LoVo (cell line): Measurements from ENCODE around the gene PLCL1.
A peak's percentile ranks its signal among the peaks of the same experiment; 100 is the strongest.

Source experiments
- DNase-seq: peaks from one replicate; pipeline ENCODE4 v3.0.0-alpha.2; 2016; ENCODE audit warnings: low spot score

PLCL1 gene

GRCh38 chr2:197804049-197804757 lies at the start of gene PLCL1:
PLCL1 (plus strand) TSS chr2:197804593.
- DNase-seq: peak; percentile 82

- DNase-seq: no peak
Observed at GRCh38 chr2:197759013-197759412, 45.4 kb upstream of the PLCL1 start.

GRCh38 chr2:197759625-197760292 lies 44.6 kb upstream of the PLCL1 start:
- DNase-seq: no peak

- DNase-seq: no peak
Observed at GRCh38 chr2:197760293-197760657, 44.1 kb upstream of the PLCL1 start.

GRCh38 chr2:197777823-197778407 lies 26.5 kb upstream of the PLCL1 start:
- DNase-seq: peak; percentile 32

- DNase-seq: no peak
Observed at GRCh38 chr2:197779261-197779660, 25.1 kb upstream of the PLCL1 start.

- no peak for DNase-seq
Observed at GRCh38 chr2:197782126-197782525, 22.3 kb upstream of the PLCL1 start.

- no peak for DNase-seq
Observed at GRCh38 chr2:197784956-197785941, 19.1 kb upstream of the PLCL1 start, which contains the start of gene BOLL. BOLL (minus strand) TSS chr2:197785319; CDS start chr2:197781850, 3,469 bp downstream.

GRCh38 chr2:197786010-197786877 lies 18.1 kb upstream of the PLCL1 start:
- DNase-seq: no peak

- no peak for DNase-seq
Observed at GRCh38 chr2:197793456-197793855, 10.9 kb upstream of the PLCL1 start.

GRCh38 chr2:197795277-197795676 lies 9.1 kb upstream of the PLCL1 start:
- no peak for DNase-seq

GRCh38 chr2:197798187-197798586 lies 6.2 kb upstream of the PLCL1 start:
- no peak for DNase-seq

GRCh38 chr2:197799068-197799467 lies 5.3 kb upstream of the PLCL1 start:
- DNase-seq: no peak

GRCh38 chr2:197800091-197800490 lies 4.3 kb upstream of the PLCL1 start:
- no peak for DNase-seq

- no peak for DNase-seq
Observed at GRCh38 chr2:197801033-197801432, 3.4 kb upstream of the PLCL1 start.

GRCh38 chr2:197803033-197803444 lies 1.4 kb upstream of the PLCL1 start:
- DNase-seq: peak; percentile 25

GRCh38 chr2:197804758-197805714 lies 643 bp downstream of the PLCL1 start:
- DNase-seq: no peak

- no peak for DNase-seq
Observed at GRCh38 chr2:197805715-197806633, 1.6 kb downstream of the PLCL1 start.

- DNase-seq: no peak
Observed at GRCh38 chr2:197809064-197809463, 4.7 kb downstream of the PLCL1 start.
